IMR-90 (cell line): Measurements from ENCODE around the gene CA11. TPM values are rescaled to one million over a fixed set of nuclear protein-coding genes. Genes with fewer than 3 reads are reported as not detected.
A peak's percentile ranks its signal among the peaks of the same experiment; 100 is the strongest.

ENCODE experiments used
- ATAC-seq: fragments of 200-7000 bp; cut with Tn5 transposase; 2 replicates; pipeline ENCODE4 v1.9.1; 2020; ENCODE audit warnings: low read depth, mild to moderate bottlenecking, moderate library complexity
- BruUV-seq: library from RNA; stranded (reverse); fragments of 400-500 nt; replicated peaks from 2 replicates; lab custom pipeline; 2021; lab: Mats Ljungman, UMichigan
- CTCF ChIA-PET: fragments of 300-600 bp; formaldehyde crosslinking; extraction: SDS; loops from one replicate; lab custom pipeline; 2021; ENCODE audit warnings: antibody characterized with exemption; lab: Yijun Ruan, JAX
- POLR2A ChIA-PET: fragments of 300-600 bp; sonication (Branson Sonifier 250); formaldehyde crosslinking; loops from one replicate; lab custom pipeline; 2022; ENCODE audit warnings: antibody characterized with exemption; ENCODE audit not compliant: unreplicated experiment; lab: Charles Lee
- DNase-seq: peaks from one replicate; pipeline ENCODE4 v3.0.0; 2013
- H2AFZ ChIP-seq: replicated peaks from 2 replicates; pipeline ENCODE3; 2013; ENCODE audit warnings: low read length, mild to moderate bottlenecking; ENCODE audit not compliant: poor library complexity
- H2AK5ac ChIP-seq: 2 replicates; pipeline ENCODE4 v1.6.1; 2013; ENCODE audit warnings: low read depth, low read length, inconsistent platforms
- H2AK9ac ChIP-seq: replicated peaks from 2 replicates; pipeline ENCODE3; 2013; ENCODE audit warnings: mild to moderate bottlenecking, low read depth, low read length, moderate library complexity; ENCODE audit not compliant: poor library complexity
- H2BK120ac ChIP-seq: 2 replicates; pipeline ENCODE4 v1.6.1; 2013; ENCODE audit warnings: low read depth, low read length, inconsistent platforms
- H2BK15ac ChIP-seq: 3 replicates; pipeline ENCODE4 v1.6.1; 2013; ENCODE audit warnings: low read depth, low read length, inconsistent platforms
- H2BK20ac ChIP-seq: 2 replicates; pipeline ENCODE4 v1.6.1; 2013; ENCODE audit warnings: low read depth, mild to moderate bottlenecking, inconsistent platforms, low read length, moderate library complexity
- H2BK5ac ChIP-seq: 2 replicates; pipeline ENCODE4 v1.6.1; 2013; ENCODE audit warnings: mild to moderate bottlenecking, low read depth, low read length, inconsistent platforms; ENCODE audit not compliant: poor library complexity, severe bottlenecking
- H3K14ac ChIP-seq: replicated peaks from 2 replicates; pipeline ENCODE4 v1.6.1; 2013; ENCODE audit warnings: low read depth, low read length, inconsistent platforms
- H3K18ac ChIP-seq: 2 replicates; pipeline ENCODE4 v1.6.1; 2013; ENCODE audit warnings: low read depth, low read length, control low read depth
- H3K23ac ChIP-seq: 2 replicates; pipeline ENCODE4 v1.6.1; 2013; ENCODE audit warnings: low read depth, low read length, inconsistent platforms
- H3K27ac ChIP-seq: 2 replicates; pipeline ENCODE4 v1.5.1; 2013; ENCODE audit warnings: mild to moderate bottlenecking, control low read depth, low read length; ENCODE audit not compliant: insufficient read depth
- H3K27me3 ChIP-seq: 2 replicates; pipeline ENCODE4 v1.6.1; 2013; ENCODE audit warnings: low read length; ENCODE audit not compliant: control insufficient read depth, insufficient read depth
- H3K36me3 ChIP-seq: 2 replicates; pipeline ENCODE4 v1.6.1; 2013; ENCODE audit warnings: low read length, mixed read lengths; ENCODE audit not compliant: control insufficient read depth, insufficient read depth
- H3K4ac ChIP-seq: 2 replicates; pipeline ENCODE4 v1.6.1; 2013; ENCODE audit warnings: low read depth, low read length, inconsistent platforms
- H3K4me1 ChIP-seq: 2 replicates; pipeline ENCODE4 v1.6.1; 2013; ENCODE audit warnings: low read length, mixed read lengths; ENCODE audit not compliant: control insufficient read depth, insufficient read depth
- H3K4me2 ChIP-seq: 2 replicates; pipeline ENCODE4 v1.6.1; 2013; ENCODE audit warnings: low read depth, mild to moderate bottlenecking, control low read depth, low read length, moderate library complexity
- H3K4me3 ChIP-seq: 2 replicates; pipeline ENCODE4 v1.5.1; 2013; ENCODE audit warnings: low read depth, mild to moderate bottlenecking, control low read depth, low read length, moderate library complexity; ENCODE audit not compliant: insufficient read depth
- H3K56ac ChIP-seq: 2 replicates; pipeline ENCODE4 v1.6.1; 2013; ENCODE audit warnings: low read length, inconsistent platforms; ENCODE audit not compliant: insufficient read depth; ENCODE audit errors: extremely low read depth
- H3K79me1 ChIP-seq, 2 experiments: 2 replicates each; pipeline ENCODE4 v1.6.1; 2013; ENCODE audit warnings: low read length in 2 of 2, inconsistent platforms in 1 of 2, low read depth in 1 of 2
- H3K9ac ChIP-seq: 2 replicates; pipeline ENCODE4 v1.6.1; 2013; ENCODE audit warnings: low read depth, low read length, control low read depth
- H3K9me1 ChIP-seq: 2 replicates; pipeline ENCODE4 v1.6.1; 2013; ENCODE audit warnings: low read length, inconsistent platforms; ENCODE audit not compliant: insufficient read depth
- H3K9me3 ChIP-seq: 2 replicates; pipeline ENCODE4 v1.6.1; 2013; ENCODE audit warnings: low read length; ENCODE audit not compliant: control insufficient read depth, insufficient read depth
- H4K20me1 ChIP-seq: 2 replicates; pipeline ENCODE4 v1.6.1; 2013; ENCODE audit warnings: low read length, inconsistent platforms; ENCODE audit not compliant: insufficient read depth
- H4K5ac ChIP-seq: 2 replicates; pipeline ENCODE4 v1.6.1; 2013; ENCODE audit warnings: mild to moderate bottlenecking, low read depth, low read length, control low read depth
- H4K8ac ChIP-seq, 2 experiments: 2 replicates each; pipeline ENCODE4 v1.6.1; 2013; ENCODE audit warnings: low read depth in 2 of 2, low read length in 2 of 2, control low read depth in 1 of 2, inconsistent platforms in 1 of 2
- H4K91ac ChIP-seq: 2 replicates; pipeline ENCODE4 v1.6.1; 2013; ENCODE audit warnings: low read depth, low read length, inconsistent platforms; ENCODE audit not compliant: insufficient read depth
- BHLHE40 ChIP-seq: fragments of 150-350 bp; IDR thresholded peaks from 2 replicates; pipeline ENCODE4 v1.6.1; 2016; ENCODE audit warnings: mild to moderate bottlenecking, low read depth, low read length
- CEBPB ChIP-seq: IDR thresholded peaks from 2 replicates; pipeline ENCODE4 v1.6.1; 2012; ENCODE audit warnings: low read depth, low read length, improper control_type of control experiment
- CHD1 ChIP-seq: IDR thresholded peaks from 2 replicates; pipeline ENCODE4 v1.6.1; 2012; ENCODE audit warnings: low read depth, low read length, improper control_type of control experiment
- FOS ChIP-seq: fragments of 150-350 bp; IDR thresholded peaks from 2 replicates; pipeline ENCODE4 v1.6.1; 2016; ENCODE audit warnings: low read depth, low read length
- MAFK ChIP-seq: IDR thresholded peaks from 2 replicates; pipeline ENCODE4 v1.6.1; 2012; ENCODE audit warnings: low read depth, low read length, improper control_type of control experiment
- MAZ ChIP-seq: IDR thresholded peaks from 2 replicates; pipeline ENCODE4 v1.6.1; 2012; ENCODE audit warnings: low read depth, mild to moderate bottlenecking, low read length, improper control_type of control experiment, moderate library complexity, borderline replicate concordance
- MXI1 ChIP-seq: IDR thresholded peaks from 2 replicates; pipeline ENCODE4 v1.6.1; 2012; ENCODE audit warnings: low read depth, mild to moderate bottlenecking, low read length, moderate library complexity, borderline replicate concordance
- NFE2L2 ChIP-seq: fragments of 150-350 bp; IDR thresholded peaks from 2 replicates; pipeline ENCODE4 v1.6.1; 2016; ENCODE audit warnings: low read depth, mild to moderate bottlenecking, low read length
- POLR2A ChIP-seq: IDR thresholded peaks from 2 replicates; pipeline ENCODE4 v1.6.1; 2012; ENCODE audit warnings: mild to moderate bottlenecking, low read depth, low read length
- RAD21 ChIP-seq: IDR thresholded peaks from 2 replicates; pipeline ENCODE4 v1.6.1; 2012; ENCODE audit warnings: low read length, improper control_type of control experiment
- RCOR1 ChIP-seq: IDR thresholded peaks from 2 replicates; pipeline ENCODE4 v1.6.1; 2012; ENCODE audit warnings: mild to moderate bottlenecking, low read length, improper control_type of control experiment; ENCODE audit not compliant: insufficient replicate concordance
- RFX5 ChIP-seq: IDR thresholded peaks from 2 replicates; pipeline ENCODE4 v1.8.0; 2012; ENCODE audit warnings: low read depth, mild to moderate bottlenecking, low read length, moderate library complexity
- SMC3 ChIP-seq: fragments of 150-350 bp; IDR thresholded peaks from 2 replicates; pipeline ENCODE4 v1.6.1; 2016; ENCODE audit warnings: low read depth, mild to moderate bottlenecking, antibody characterized with exemption, low read length, moderate library complexity
- WGBS, 2 experiments: methylation state at CpG; one replicate each; pipeline versions ENCODE4 v1.1.5 to v1.1.7; 2013; ENCODE audit warnings: missing lambda C conversion rate in 2 of 2; ENCODE audit not compliant: insufficient read length in 1 of 2; ENCODE audit errors: extremely low coverage in 2 of 2; 5-methylcytosine and 5-hydroxymethylcytosine counted together
- dilution Hi-C: fragments of 300-500 bp; cut with HindIII; formaldehyde crosslinking; loops from one replicate; pipeline ENCODE4 v1.14.3; 2018; ENCODE audit warnings: low sequenced_read_pairs; ENCODE audit not compliant: unreplicated experiment
- in situ Hi-C: fragments of 300-500 bp; cut with MboI; formaldehyde crosslinking; loops from 3 replicates; pipeline ENCODE4 v1.14.3; 2019; ENCODE audit warnings: low sequenced_read_pairs, inconsistent platforms, mixed read lengths
- intact Hi-C: fragments of 100-400 bp; cut with micrococcal nuclease; formaldehyde crosslinking; loops from 2 replicates; pipeline ENCODE4 v1.10.0; 2022
- polyA plus RNA-seq, 3 experiments: library from polyadenylated mRNA; depleted of rRNA; stranded (reverse); fragments of >200 nt; gene quantifications; 2 replicates each; pipeline ENCODE4 v1.2.3, GENCODE V29; 2012; ENCODE audit warnings: low replicate concordance in 1 of 3
- total RNA-seq: library from RNA; depleted of rRNA; stranded (reverse); fragments of >200 nt; gene quantifications from 2 replicates; pipeline ENCODE4 v1.2.3, GENCODE V29; 2012
- TF ChIP-seq, protein P1 (sequence below): fragments of 150-350 bp; IDR thresholded peaks from 2 replicates; pipeline ENCODE4 v1.6.1; 2016; ENCODE audit warnings: low read depth, mild to moderate bottlenecking, low read length, moderate library complexity, borderline replicate concordance
- TF ChIP-seq, protein P2 (sequence below): fragments of 150-350 bp; IDR thresholded peaks from 2 replicates; pipeline ENCODE4 v1.6.1; 2017; ENCODE audit warnings: mild to moderate bottlenecking, antibody characterized with exemption, low read length, low read depth

The CA11 gene
- total and polyA plus RNA-seq, 2 of the 4 experiments (the other 2 are of a cell fraction) = 1.3 to 2.9 TPM

DNA sequence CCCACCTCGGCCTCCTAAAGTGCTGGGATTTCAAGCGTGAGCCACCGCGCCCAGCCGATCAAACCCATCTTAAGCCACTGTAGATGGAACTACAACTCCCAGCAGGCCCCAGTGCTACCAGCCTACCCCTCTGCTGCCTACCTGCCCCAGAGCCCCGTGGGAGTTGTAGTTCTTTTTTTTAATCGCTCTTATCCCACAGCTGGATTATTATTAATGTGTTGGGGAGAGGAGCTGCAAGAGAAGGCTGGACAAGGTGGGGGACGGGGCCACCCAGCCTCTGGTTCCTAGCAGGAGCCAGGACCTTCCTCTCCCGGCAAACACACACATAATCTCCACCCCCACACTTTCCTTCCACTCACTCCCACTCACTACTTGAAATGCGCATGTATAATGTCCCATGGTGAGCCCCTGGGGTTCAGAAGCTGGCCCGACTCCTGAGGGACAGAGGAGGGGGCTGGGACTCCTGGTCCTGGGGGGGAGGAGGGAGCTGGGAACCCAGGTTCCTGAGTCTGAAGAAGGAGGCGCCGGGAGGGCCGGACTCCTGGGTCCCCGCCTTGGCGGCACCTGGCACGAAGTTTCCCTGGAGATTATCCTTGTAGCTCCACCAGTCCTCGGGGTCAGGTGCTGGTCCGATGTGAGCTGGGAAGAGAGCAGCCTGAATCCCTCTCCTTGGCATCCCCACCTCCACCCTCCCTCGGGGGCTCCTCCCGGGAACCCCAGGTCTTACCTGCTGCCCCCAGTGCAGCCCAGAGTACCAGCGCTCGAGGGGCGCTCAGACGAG lies 958 bp downstream of the CA11 start (continued):
- TF ChIP-seq RAD21 (no peak), MXI1 (no peak)

DNA sequence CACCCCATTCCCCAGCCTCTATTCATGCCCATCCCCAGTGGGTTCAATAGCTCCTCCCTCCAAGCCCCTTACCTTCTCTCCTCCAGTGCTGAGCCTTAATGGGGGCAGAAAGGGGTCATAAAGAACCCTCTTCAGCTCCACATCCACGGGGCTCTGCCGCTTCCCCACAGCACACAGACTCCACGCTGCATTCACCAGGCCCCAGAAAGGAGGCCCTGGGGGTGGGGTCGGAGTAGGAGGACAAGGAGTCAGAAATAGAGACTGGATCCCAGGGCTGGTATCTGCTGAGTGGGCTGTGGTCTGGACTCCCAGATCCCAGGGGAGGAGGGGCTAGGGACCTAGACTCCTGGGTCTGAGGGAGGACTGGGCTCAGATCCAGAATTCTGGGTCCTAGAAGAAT lies 1.6 kb downstream of the CA11 start:
- Histone ChIP-seq H2AFZ (no peak overlapping the region), H3K4me2 (no peak overlapping the region), H3K23ac (no peak overlapping the region), H3K27me3 (no peaks in the 10 kb centered on the region), H4K20me1 (no peaks in the 10 kb centered on the region), H2BK20ac (no peak overlapping the region), H3K9me1 (no peaks in the 10 kb centered on the region; the same call in 1 of the 2 replicates), H3K9me3 (no peaks in the 10 kb centered on the region), H2AK9ac (peak overlapping the region; percentile 65), H3K56ac (no peak overlapping the region), H4K91ac (no peak overlapping the region), H2BK5ac (no peak overlapping the region), H3K4ac (no peak overlapping the region), H2BK120ac (no peak overlapping the region), H2BK15ac (no peak overlapping the region), H4K5ac (no peak overlapping the region), H3K9ac (no peak overlapping the region), H4K8ac (no peak overlapping the region), H3K27ac (no peak overlapping the region), H3K4me1 (peaks cover 5% of the 10 kb centered on the region), H3K18ac (no peak overlapping the region), H3K4me3 (no peak overlapping the region), H2AK5ac (no peak overlapping the region), H3K14ac (no peak overlapping the region), H3K79me1 (no peaks in the 10 kb centered on the region), H3K36me3 (no peaks in the 10 kb centered on the region)
- ChIA-PET CTCF (no interaction called here), POLR2A (no interaction called here)
- in situ Hi-C loops = loop anchor here (10.0 kb wide), 2 partner anchors 190 to 320 kb away; partner anchors contain the start of genes FTL and HSD17B14
- no CpG with 5 or more reads among the region's 4 CpGs for WGBS, 2 experiments
- no peak for DNase-seq
- no TSS peak for BruUV-seq
- intact Hi-C loops = loop anchor here (10.0 kb wide), 1 partner anchor 320 kb away; the partner anchor contains the start of gene FTL
- dilution Hi-C loops = no loop called here
- ATAC-seq = no peak
- TF ChIP-seq NFE2L2 (no peak), POLR2A (no peak), MXI1 (no peak), RCOR1 (no peak), RAD21 (no peak), CEBPB (no peak), CHD1 (no peak), FOS (no peak), MAZ (no peak), MAFK (no peak), BHLHE40 (no peak), RFX5 (no peak), SMC3 (no peak)
- TF ChIP-seq, protein P1, sequence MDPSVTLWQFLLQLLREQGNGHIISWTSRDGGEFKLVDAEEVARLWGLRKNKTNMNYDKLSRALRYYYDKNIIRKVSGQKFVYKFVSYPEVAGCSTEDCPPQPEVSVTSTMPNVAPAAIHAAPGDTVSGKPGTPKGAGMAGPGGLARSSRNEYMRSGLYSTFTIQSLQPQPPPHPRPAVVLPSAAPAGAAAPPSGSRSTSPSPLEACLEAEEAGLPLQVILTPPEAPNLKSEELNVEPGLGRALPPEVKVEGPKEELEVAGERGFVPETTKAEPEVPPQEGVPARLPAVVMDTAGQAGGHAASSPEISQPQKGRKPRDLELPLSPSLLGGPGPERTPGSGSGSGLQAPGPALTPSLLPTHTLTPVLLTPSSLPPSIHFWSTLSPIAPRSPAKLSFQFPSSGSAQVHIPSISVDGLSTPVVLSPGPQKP = no peak
- TF ChIP-seq, protein P2, sequence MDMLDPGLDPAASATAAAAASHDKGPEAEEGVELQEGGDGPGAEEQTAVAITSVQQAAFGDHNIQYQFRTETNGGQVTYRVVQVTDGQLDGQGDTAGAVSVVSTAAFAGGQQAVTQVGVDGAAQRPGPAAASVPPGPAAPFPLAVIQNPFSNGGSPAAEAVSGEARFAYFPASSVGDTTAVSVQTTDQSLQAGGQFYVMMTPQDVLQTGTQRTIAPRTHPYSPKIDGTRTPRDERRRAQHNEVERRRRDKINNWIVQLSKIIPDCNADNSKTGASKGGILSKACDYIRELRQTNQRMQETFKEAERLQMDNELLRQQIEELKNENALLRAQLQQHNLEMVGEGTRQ = no peak
